ENCODE results near the gene ARL8A. TPM values are rescaled to one million over a fixed set of nuclear protein-coding genes. Genes with fewer than 3 reads are reported as not detected.

Gene ARL8A
- total and polyA plus RNA-seq, 2 of the 4 experiments (the other 2 are of a cell fraction): 18.1 to 30.7 TPM

GRCh38 chr1:202131956-202132821 lies 12.3 kb downstream of the ARL8A start:
- Histone ChIP-seq H2BK15ac (ENCODE audit: low read depth, low read length) (no peak overlapping the region), H4K20me1 (ENCODE audit: insufficient read depth, low read length) (peaks cover 26% of the 10 kb centered on the region), H4K5ac (ENCODE audit: low read depth, low read length) (no peak overlapping the region), H3K9ac (ENCODE audit: low read depth, low read length) (no peak overlapping the region), H3K79me1 (ENCODE audit: low read depth in 1 of 2, low read length in 2 of 2) (peaks cover 3 to 9% of the 10 kb centered on the region in 2 experiments; a peak in 2 of 4 replicates), H3K27me3 (ENCODE audit: control insufficient read depth, insufficient read depth, low read length) (no peaks in the 10 kb centered on the region), H3K4me2 (ENCODE audit: low read depth, low read length) (no peak overlapping the region), H3K18ac (ENCODE audit: low read depth, low read length) (no peak overlapping the region), H2BK20ac (ENCODE audit: low read depth, low read length) (no peak overlapping the region), H3K23ac (ENCODE audit: low read depth, low read length) (no peak overlapping the region), H3K56ac (ENCODE audit: extremely low read depth, insufficient read depth, low read length) (no peak overlapping the region), H4K91ac (ENCODE audit: insufficient read depth, low read depth, low read length) (no peak overlapping the region), H3K14ac (replicated peaks; ENCODE audit: low read depth, low read length) (no peak overlapping the region), H2BK120ac (ENCODE audit: low read depth, low read length) (no peak overlapping the region), H3K9me3 (ENCODE audit: control insufficient read depth, insufficient read depth, low read length) (no peaks in the 10 kb centered on the region), H2AK5ac (ENCODE audit: low read depth, low read length) (no peak overlapping the region), H3K9me1 (ENCODE audit: insufficient read depth, low read length) (no peaks in the 10 kb centered on the region), H3K4me1 (ENCODE audit: control insufficient read depth, insufficient read depth, low read length) (0 out of 2 replicates have a peak, but pooled peaks cover 1% of the 10 kb centered on the region), H3K4me3 (ENCODE audit: insufficient read depth, low read depth, low read length) (no peak overlapping the region), H2BK5ac (ENCODE audit: low read depth, low read length, poor library complexity, severe bottlenecking) (no peak overlapping the region), H3K27ac (ENCODE audit: insufficient read depth, low read length) (no peak overlapping the region), H4K8ac (ENCODE audit: low read depth in 2 of 2, low read length in 2 of 2) (no peak overlapping the region), H2AK9ac (replicated peaks; ENCODE audit: low read depth, low read length, poor library complexity) (peak overlapping the region; percentile 16), H2AFZ (replicated peaks; ENCODE audit: low read length, poor library complexity) (no peak overlapping the region), H3K36me3 (ENCODE audit: control insufficient read depth, insufficient read depth, low read length) (peaks cover 32% of the 10 kb centered on the region), H3K4ac (ENCODE audit: low read depth, low read length) (no peak overlapping the region)
- intact Hi-C loops (cut with micrococcal nuclease): no loop called here
- DNase-seq (no peak), ATAC-seq (ENCODE audit: low read depth) (peak; percentile 12; the same call in 1 of the 2 replicates)
- CTCF ChIA-PET: interaction anchor here (0.6 kb wide), 1 partner anchor 505 kb away, joined by 3 read pairs; no protein-coding TSS in a partner anchor
- in situ Hi-C loops (cut with MboI; ENCODE audit: low sequenced_read_pairs): loop anchor here (25.0 kb wide), 1 partner anchor 595 kb away; the partner anchor contains the start of gene NAV1
- dilution Hi-C loops (cut with HindIII; ENCODE audit: low sequenced_read_pairs, unreplicated experiment): no loop called here
- TF ChIP-seq BHLHE40 (IDR thresholded peaks at IDR 0.05; ENCODE audit: low read depth, low read length): no peak
- no TSS peak for BruUV-seq (replicated peaks)
- WGBS, 2 experiments (ENCODE audit: extremely low coverage in 2 of 2, insufficient read length in 1 of 2): 100% methylated on average over 2 of the region's 12 CpGs; no CpG with 5 or more reads in 1 of the 2 experiments
- POLR2A ChIA-PET (ENCODE audit: unreplicated experiment): no interaction called here

All from IMR-90 (cell line).